OCI-LY1 (cell line): ENCODE measurements around the gene NOL8.

ENCODE experiments used
- EZH2 ChIP-seq: fragments of 200-600 bp; sonication (generic), shearing (Covaris generic); IDR thresholded peaks from 2 replicates; pipeline ENCODE4 v1.8.0; 2017; ENCODE audit warnings: borderline replicate concordance, mixed run types, mild to moderate bottlenecking, antibody characterized with exemption, low read length, moderate library complexity, mixed read lengths
- TF ChIP-seq, protein P1 (sequence below): fragments of 200-600 bp; sonication (generic), shearing (Covaris generic); IDR thresholded peaks from 2 replicates; pipeline ENCODE4 v1.5.1; 2017; ENCODE audit warnings: mild to moderate bottlenecking, antibody characterized with exemption, low read length, moderate library complexity, mixed read lengths

DNA sequence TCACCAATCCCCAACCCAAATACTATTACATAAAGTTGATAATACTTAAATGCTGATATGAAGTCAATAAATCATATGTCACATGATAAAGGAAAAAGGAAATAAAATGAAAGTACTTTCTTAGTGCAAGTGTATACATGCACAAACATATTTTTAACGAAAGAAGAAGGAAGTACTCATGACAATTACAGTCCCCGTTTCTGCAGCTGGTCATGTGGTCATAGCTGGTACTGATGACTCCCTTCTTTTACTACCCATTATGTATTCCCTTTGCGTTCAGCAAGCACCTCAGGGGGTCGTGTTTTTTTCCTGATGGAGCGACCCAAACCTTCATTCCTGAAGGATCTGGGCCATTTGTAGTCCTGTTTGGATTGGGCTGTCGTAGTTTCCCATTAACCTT lies 27.9 kb upstream of the NOL8 start:
- TF ChIP-seq, protein P1, sequence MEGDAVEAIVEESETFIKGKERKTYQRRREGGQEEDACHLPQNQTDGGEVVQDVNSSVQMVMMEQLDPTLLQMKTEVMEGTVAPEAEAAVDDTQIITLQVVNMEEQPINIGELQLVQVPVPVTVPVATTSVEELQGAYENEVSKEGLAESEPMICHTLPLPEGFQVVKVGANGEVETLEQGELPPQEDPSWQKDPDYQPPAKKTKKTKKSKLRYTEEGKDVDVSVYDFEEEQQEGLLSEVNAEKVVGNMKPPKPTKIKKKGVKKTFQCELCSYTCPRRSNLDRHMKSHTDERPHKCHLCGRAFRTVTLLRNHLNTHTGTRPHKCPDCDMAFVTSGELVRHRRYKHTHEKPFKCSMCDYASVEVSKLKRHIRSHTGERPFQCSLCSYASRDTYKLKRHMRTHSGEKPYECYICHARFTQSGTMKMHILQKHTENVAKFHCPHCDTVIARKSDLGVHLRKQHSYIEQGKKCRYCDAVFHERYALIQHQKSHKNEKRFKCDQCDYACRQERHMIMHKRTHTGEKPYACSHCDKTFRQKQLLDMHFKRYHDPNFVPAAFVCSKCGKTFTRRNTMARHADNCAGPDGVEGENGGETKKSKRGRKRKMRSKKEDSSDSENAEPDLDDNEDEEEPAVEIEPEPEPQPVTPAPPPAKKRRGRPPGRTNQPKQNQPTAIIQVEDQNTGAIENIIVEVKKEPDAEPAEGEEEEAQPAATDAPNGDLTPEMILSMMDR, result no peak
- TF ChIP-seq EZH2, result no peak
